ENCODE measurements around the gene MYH14.

- no peak for TF ChIP-seq EZH2 (IDR thresholded peaks at IDR 0.05)
- TF ChIP-seq, protein P1, sequence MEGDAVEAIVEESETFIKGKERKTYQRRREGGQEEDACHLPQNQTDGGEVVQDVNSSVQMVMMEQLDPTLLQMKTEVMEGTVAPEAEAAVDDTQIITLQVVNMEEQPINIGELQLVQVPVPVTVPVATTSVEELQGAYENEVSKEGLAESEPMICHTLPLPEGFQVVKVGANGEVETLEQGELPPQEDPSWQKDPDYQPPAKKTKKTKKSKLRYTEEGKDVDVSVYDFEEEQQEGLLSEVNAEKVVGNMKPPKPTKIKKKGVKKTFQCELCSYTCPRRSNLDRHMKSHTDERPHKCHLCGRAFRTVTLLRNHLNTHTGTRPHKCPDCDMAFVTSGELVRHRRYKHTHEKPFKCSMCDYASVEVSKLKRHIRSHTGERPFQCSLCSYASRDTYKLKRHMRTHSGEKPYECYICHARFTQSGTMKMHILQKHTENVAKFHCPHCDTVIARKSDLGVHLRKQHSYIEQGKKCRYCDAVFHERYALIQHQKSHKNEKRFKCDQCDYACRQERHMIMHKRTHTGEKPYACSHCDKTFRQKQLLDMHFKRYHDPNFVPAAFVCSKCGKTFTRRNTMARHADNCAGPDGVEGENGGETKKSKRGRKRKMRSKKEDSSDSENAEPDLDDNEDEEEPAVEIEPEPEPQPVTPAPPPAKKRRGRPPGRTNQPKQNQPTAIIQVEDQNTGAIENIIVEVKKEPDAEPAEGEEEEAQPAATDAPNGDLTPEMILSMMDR (IDR thresholded peaks at IDR 0.05): no peak
Observed at GRCh38 chr19:50252887-50253268, 49.5 kb downstream of the MYH14 start.

Measured in neural progenitor cell (in vitro differentiated cells).